Upper lobe of right lung (tissue), 1 donor: ENCODE data around the gene EPHA7. TPM values are rescaled to one million over a fixed set of nuclear protein-coding genes. Genes with fewer than 3 reads are reported as not detected.

ENCODE experiments used
- ATAC-seq: fragments of 200-7000 bp; cut with Tn5 transposase; one replicate; pipeline ENCODE4 v1.9.1; 2020; ENCODE audit warnings: mild to moderate bottlenecking, moderate library complexity
- DNase-seq: peaks from one replicate; pipeline ENCODE4 v3.0.0-alpha.2; 2020
- H3K27ac ChIP-seq: fragments of 200-600 bp; one replicate; pipeline ENCODE4 v1.8.0; 2022
- H3K27me3 ChIP-seq: fragments of 200-600 bp; one replicate; pipeline ENCODE4 v1.8.0; 2022; ENCODE audit warnings: mild to moderate bottlenecking
- H3K36me3 ChIP-seq: fragments of 200-600 bp; one replicate; pipeline ENCODE4 v1.8.0; 2022
- H3K4me1 ChIP-seq: fragments of 200-600 bp; one replicate; pipeline ENCODE4 v1.8.0; 2022
- H3K4me3 ChIP-seq: fragments of 200-600 bp; one replicate; pipeline ENCODE4 v1.8.0; 2022; ENCODE audit warnings: mild to moderate bottlenecking
- H3K9me3 ChIP-seq: fragments of 200-600 bp; one replicate; pipeline ENCODE4 v1.8.0; 2022
- intact Hi-C: fragments of 100-400 bp; cut with DNase I; formaldehyde crosslinking; loops from one replicate; pipeline ENCODE4 v1.11.0; 2022
- total RNA-seq: library from RNA; stranded (reverse); fragmentation: NEBNext Ultra II Directional; extraction: Animal tissue kit (Norgen Biotek cat#: 25700); gene quantifications from one replicate; pipeline ENCODE4 v1.2.1, GENCODE V29; 2021
- TF ChIP-seq, protein P1 (sequence below): fragments of 200-600 bp; IDR thresholded peaks from one replicate; pipeline ENCODE4 v1.8.0; 2022; ENCODE audit warnings: antibody characterized with exemption
- donor health status: DM: no; HTN: yes; CAD: no; lungs with severe emphysema.

EPHA7 gene
- total RNA-seq, 1 donor from 2014 or later, result 0.14 TPM

- Histone ChIP-seq H3K36me3 (no peaks in the 10 kb centered on the region), H3K27me3 (no peaks in the 10 kb centered on the region), H3K4me1 (no peaks in the 10 kb centered on the region), H3K4me3 (no peak overlapping the region), H3K27ac (no peak overlapping the region), H3K9me3 (no peaks in the 10 kb centered on the region)
- TF ChIP-seq, protein P1, sequence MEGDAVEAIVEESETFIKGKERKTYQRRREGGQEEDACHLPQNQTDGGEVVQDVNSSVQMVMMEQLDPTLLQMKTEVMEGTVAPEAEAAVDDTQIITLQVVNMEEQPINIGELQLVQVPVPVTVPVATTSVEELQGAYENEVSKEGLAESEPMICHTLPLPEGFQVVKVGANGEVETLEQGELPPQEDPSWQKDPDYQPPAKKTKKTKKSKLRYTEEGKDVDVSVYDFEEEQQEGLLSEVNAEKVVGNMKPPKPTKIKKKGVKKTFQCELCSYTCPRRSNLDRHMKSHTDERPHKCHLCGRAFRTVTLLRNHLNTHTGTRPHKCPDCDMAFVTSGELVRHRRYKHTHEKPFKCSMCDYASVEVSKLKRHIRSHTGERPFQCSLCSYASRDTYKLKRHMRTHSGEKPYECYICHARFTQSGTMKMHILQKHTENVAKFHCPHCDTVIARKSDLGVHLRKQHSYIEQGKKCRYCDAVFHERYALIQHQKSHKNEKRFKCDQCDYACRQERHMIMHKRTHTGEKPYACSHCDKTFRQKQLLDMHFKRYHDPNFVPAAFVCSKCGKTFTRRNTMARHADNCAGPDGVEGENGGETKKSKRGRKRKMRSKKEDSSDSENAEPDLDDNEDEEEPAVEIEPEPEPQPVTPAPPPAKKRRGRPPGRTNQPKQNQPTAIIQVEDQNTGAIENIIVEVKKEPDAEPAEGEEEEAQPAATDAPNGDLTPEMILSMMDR, result no peak
- DNase-seq (no peak), ATAC-seq (no peak)
- intact Hi-C loops, result no loop called here
These were observed 25.7 kb downstream of the EPHA7 start for GRCh38 chr6:93393554-93394074.

DNA sequence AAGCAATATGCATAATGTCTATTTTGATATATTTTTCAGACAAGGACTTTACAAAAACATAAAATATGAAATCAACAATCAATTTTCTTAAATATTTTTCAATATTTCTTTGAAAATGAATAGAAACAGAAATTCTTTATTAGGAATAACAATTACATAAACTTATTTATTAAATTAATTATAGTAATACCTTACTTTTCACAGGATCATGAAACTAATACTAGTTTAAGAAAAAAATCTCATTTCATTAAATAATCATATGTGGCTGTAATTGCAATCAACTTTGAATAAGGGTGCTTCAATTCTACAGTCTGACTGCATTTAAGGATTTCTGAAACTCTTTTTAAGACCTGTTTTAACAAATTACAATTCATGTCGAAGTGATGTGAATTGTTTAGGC lies 26.6 kb downstream of the EPHA7 start:
- no peaks in the 10 kb centered on the region for H3K9me3 ChIP-seq
- intact Hi-C loops, result no loop called here
- DNase-seq (no peak), ATAC-seq (no peak)
- TF ChIP-seq, protein P1, result no peak
- H3K27ac ChIP-seq, result no peak overlapping the region
- H3K36me3 ChIP-seq, result no peaks in the 10 kb centered on the region
- no peaks in the 10 kb centered on the region for H3K27me3 ChIP-seq
- H3K4me1 ChIP-seq, result no peaks in the 10 kb centered on the region
- H3K4me3 ChIP-seq, result no peak overlapping the region

DNA sequence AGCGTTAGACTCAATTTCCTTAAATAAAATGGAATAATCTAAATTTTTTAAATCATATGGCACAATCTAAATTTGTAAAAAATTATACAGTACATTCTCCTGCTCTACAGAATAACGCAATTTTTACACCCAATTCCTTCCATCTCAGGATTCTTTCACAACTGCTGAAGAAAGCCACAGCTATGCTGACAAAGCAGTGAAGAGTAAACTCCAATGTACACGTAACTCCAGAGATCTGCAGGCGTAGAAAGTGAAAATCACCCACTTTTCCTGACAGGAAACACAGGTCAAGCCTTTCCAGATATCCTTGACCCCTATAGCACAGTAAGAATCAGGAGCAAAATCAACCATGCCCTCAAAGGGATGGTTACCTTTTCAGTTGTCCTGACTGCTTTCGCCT lies 27.4 kb downstream of the EPHA7 start:
- ATAC-seq (no peak), DNase-seq (no peak)
- no peak overlapping the region for H3K4me3 ChIP-seq
- no peaks in the 10 kb centered on the region for H3K9me3 ChIP-seq
- no peaks in the 10 kb centered on the region for H3K27me3 ChIP-seq
- intact Hi-C loops, result no loop called here
- H3K4me1 ChIP-seq, result no peaks in the 10 kb centered on the region
- TF ChIP-seq, protein P1, result no peak
- no peaks in the 10 kb centered on the region for H3K36me3 ChIP-seq
- no peak overlapping the region for H3K27ac ChIP-seq

DNA sequence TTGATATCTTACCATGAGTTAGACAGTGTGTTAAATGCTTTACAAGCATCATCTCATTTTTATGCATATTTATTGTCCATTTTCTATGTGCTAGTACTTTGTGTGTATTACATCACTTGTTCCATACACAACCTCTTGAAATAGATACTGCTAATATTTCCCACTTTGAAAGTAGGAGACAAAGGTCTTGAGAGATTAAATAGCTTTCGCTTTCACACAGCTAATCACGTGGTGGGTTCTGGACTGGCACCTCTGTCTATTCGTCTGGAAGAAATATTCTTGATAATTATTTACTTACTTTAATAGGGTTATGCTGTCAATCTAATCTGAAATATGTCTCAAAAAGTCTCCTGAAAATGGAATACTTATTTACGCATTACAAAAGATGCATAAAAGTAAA lies 30.2 kb downstream of the EPHA7 start:
- Histone ChIP-seq H3K27me3 (no peaks in the 10 kb centered on the region), H3K27ac (no peak overlapping the region), H3K36me3 (no peaks in the 10 kb centered on the region), H3K9me3 (no peaks in the 10 kb centered on the region), H3K4me3 (no peak overlapping the region), H3K4me1 (no peaks in the 10 kb centered on the region)
- intact Hi-C loops, result no loop called here
- ATAC-seq (no peak), DNase-seq (no peak)
- TF ChIP-seq, protein P1, result no peak

- no peak overlapping the region for H3K27ac ChIP-seq
- no peak overlapping the region for H3K4me3 ChIP-seq
- no peaks in the 10 kb centered on the region for H3K9me3 ChIP-seq
- no peaks in the 10 kb centered on the region for H3K4me1 ChIP-seq
- DNase-seq (no peak), ATAC-seq (no peak)
- H3K27me3 ChIP-seq, result no peaks in the 10 kb centered on the region
- TF ChIP-seq, protein P1, result no peak
- no peaks in the 10 kb centered on the region for H3K36me3 ChIP-seq
- intact Hi-C loops, result no loop called here
These were observed 31.3 kb downstream of the EPHA7 start for GRCh38 chr6:93388070-93388469.

GRCh38 chr6:93376026-93376540 lies 43.3 kb downstream of the EPHA7 start:
- Histone ChIP-seq H3K27ac (no peak overlapping the region), H3K4me3 (no peak overlapping the region), H3K4me1 (no peaks in the 10 kb centered on the region), H3K9me3 (no peaks in the 10 kb centered on the region), H3K36me3 (no peaks in the 10 kb centered on the region), H3K27me3 (no peaks in the 10 kb centered on the region)
- DNase-seq (no peak), ATAC-seq (no peak)
- intact Hi-C loops, result no loop called here
- TF ChIP-seq, protein P1, result no peak
